ENCODE data around the gene POLR2E.

The POLR2E gene

GRCh38 chr19:1063909-1064660, 31.1 kb downstream of the POLR2E start:
- no peak for DNase-seq (ENCODE audit: low read depth)

DNA sequence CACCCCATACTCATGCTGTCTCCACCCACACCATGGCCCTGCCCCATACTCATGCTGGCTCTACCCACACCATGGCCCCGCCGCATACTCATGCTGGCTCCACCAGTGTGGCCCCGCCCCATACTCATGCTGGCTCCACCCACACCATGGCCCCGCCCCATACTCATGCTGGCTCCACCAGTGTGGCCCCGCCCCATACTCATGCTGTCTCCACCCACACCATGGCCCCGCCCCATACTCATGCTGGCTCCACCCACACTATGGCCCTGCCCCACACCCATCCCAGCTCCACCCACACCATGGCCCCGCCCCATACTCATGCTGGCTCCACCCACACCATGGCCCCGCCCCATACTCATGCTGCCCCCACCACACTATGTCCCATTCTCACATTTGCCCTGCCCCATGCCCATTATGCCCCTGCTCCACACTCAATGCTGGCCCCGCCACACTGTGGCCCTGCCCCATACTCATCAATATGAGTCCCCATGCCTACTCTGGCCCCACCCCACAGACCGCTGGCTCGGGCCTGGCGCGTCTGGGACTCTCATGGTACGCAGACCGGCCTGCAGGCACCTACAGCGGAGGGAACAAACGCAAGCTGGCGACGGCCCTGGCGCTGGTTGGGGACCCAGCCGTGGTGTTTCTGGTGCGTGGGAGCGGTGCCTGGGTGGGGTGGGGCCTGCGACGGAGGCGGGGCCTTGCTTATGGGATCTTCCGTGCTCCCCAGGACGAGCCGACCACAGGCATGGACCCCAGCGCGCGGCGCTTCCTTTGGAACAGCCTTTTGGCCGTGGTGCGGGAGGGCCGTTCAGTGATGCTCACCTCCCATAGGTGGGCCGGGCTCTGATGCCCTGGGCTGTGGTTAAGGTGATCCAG, 31.9 kb downstream of the POLR2E start:
- no peak for DNase-seq (ENCODE audit: low read depth)

- DNase-seq (ENCODE audit: low read depth): no peak
These were observed 32.7 kb downstream of the POLR2E start for GRCh38 chr19:1062387-1063029.

GRCh38 chr19:1061987-1062386, 33.2 kb downstream of the POLR2E start:
- no peak for DNase-seq (ENCODE audit: low read depth)

GRCh38 chr19:1060689-1061088, 34.5 kb downstream of the POLR2E start:
- DNase-seq (ENCODE audit: low read depth): no peak

DNA sequence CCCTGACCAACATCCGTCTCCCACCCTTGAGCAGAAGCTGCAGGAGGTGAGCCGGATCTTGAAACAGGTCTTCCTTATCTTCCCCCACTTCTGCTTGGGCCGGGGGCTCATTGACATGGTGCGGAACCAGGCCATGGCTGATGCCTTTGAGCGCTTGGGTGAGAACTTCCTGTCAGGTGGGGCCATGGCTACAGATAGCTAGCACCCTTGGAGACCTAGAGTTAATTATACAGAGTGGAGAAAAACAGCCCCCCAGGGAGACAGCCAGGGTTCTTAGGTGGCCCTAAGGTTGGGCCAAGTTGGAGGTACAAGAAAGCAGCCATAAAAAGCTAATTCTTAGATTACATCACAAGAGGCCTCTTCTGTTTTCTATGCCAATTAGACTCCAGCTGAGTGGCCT, 37.1 kb downstream of the POLR2E start:
- no peak for DNase-seq (ENCODE audit: low read depth)

DNA sequence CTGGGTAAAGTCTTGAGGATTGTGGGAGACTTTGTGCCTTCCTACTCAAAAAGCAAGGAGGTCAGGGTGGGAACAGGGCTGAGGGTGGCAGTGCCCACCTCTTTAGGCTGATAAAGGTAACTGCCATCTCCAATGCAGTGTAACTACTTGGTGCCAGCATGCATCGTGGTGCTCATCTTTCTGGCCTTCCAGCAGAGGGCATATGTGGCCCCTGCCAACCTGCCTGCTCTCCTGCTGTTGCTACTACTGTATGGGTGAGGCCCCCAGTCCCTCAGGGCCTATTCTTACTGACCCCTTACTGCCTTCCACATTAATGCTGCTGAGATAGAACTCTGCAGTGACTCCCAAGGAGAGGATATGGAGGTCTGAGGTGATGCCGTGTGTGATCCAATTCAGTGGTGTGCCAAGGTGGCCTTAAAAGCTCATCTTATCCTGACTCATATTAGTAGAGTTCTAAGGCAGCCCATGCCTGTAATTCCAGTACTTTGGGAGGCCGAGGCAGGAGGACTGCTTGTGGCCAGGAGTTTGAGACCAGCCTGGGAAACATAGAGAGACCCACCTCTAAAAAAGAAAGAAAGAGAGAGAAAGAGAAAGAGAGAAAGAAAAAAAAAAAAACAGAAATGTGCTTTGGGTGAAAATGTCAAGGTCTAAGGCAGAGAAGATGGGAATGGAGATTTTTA, 37.9 kb downstream of the POLR2E start:
- DNase-seq (ENCODE audit: low read depth): no peak

GRCh38 chr19:1055886-1056620, 39.1 kb downstream of the POLR2E start:
- no peak for DNase-seq (ENCODE audit: low read depth)

GRCh38 chr19:1055028-1055425, 40.1 kb downstream of the POLR2E start:
- DNase-seq (ENCODE audit: low read depth): no peak

GRCh38 chr19:1054102-1055027, 40.8 kb downstream of the POLR2E start:
- no peak for DNase-seq (ENCODE audit: low read depth)

DNA sequence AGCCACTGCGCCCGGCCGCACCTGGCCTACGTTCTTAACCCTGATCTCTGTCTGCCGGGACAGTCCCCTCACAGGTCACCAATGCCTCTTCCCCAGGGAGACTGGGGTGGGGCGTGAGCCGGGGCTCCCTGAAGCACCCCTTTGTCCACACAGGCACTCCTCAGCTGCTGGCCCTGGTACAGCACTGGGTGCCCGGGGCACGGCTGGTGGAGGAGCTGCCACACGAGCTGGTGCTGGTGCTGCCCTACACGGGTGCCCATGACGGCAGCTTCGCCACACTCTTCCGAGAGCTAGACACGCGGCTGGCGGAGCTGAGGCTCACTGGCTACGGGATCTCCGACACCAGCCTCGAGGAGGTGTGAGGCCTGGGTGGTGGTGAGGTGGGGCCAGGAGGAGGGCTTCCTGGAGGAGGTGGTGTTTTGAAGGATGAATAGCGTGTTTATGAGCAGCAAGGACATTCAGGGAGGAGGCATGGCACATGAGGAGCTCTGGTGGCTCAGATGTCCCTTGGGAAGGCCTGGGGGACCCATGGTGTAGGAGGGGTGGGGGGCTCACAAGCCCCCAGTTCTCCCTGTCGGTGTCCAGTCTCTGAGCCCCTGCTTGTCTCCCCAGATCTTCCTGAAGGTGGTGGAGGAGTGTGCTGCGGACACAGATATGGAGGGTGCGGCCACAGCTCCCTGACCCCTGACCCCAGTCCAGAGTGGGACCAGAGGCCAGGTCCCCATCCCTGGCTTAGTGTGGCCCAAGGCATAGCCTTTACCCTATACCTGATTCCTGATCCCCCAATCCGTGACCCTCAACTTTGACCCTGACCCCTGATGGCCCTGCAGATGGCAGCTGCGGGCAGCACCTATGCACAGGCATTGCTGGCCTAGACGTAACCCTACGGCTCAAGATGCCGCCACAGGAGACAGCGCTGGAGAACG, 41.7 kb downstream of the POLR2E start:
- no peak for DNase-seq (ENCODE audit: low read depth)

DNA sequence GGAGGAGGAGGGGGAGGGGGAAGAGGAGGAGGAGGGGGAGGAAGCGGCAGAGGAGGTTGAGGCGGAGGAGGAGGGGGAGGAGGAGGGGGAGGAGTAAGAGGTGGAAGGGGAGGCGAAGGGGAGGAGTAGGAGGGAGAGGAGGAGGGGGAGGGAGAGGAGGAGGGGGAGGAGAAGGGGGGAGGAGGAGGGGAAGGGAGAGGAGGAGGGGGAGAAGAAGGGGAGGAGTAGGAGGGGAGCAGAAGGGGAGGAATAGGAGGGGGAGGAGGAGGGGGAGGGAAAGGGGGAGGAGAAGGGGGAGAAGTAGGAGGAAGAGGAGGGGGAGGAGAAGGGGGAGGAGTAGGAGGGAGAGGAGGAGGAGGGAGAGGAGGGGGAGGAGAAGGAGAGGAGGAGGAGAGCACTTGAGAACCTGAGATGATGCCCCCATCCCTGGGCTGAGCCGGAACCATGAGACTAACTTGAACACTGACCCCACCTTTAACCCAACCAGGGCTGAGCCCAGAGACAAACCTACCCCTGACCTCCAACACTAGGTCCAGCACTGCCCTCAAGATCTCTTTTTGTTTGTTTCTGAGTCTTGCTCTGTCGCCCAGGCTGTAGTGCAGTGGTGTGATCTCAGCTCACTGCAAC, 42.7 kb downstream of the POLR2E start:
- DNase-seq (ENCODE audit: low read depth): no peak

GRCh38 chr19:1051791-1052190, 43.4 kb downstream of the POLR2E start:
- no peak for DNase-seq (ENCODE audit: low read depth)

DNA sequence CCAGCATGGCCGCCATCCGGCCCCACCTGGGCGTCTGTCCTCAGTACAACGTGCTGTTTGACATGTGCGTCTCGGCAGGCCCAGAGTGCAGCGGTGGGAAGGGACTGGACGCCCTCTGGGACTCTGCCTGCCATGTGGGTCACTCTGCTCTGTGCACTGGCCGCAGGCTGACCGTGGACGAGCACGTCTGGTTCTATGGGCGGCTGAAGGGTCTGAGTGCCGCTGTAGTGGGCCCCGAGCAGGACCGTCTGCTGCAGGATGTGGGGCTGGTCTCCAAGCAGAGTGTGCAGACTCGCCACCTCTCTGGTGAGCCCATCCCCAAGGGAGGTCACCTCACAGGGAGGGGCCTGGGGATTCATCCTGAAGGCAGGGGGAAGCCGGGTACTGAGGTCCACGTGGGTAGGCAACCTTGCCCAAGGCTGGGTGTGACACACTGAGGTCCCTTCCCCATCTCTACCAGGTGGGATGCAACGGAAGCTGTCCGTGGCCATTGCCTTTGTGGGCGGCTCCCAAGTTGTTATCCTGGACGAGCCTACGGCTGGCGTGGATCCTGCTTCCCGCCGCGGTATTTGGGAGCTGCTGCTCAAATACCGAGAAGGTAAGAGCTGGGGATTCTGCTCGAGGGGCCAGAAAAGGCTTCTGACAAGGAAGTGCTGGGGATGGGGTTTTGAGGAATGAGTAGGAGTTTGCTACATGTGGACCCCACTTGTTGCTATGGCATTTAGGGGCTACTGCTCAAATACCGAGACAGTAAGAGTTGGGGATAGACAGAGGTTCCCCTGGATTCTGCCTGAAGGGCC, 44.0 kb downstream of the POLR2E start:
- no peak for DNase-seq (ENCODE audit: low read depth)

- no peak for DNase-seq (ENCODE audit: low read depth)
These were observed 45.4 kb downstream of the POLR2E start for GRCh38 chr19:1049800-1050199.

DNA sequence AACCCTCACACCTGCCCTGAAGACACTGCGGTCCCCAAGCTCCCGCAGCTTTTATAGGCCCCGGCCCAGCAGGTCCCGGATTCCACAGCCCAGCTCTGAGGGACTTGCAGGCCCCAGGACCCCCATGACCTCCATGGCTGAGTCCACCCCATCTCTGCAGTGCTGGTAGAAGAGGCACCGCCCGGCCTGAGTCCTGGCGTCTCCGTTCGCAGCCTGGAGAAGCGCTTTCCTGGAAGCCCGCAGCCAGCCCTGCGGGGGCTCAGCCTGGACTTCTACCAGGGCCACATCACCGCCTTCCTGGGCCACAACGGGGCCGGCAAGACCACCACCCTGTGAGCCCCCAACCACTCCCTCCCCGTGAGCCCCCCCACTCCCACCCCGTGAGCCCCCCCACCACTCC, 46.1 kb downstream of the POLR2E start:
- DNase-seq (ENCODE audit: low read depth): no peak

GRCh38 chr19:1047696-1048147, 47.5 kb downstream of the POLR2E start:
- no peak for DNase-seq (ENCODE audit: low read depth)
